NCI-H128 (cell line): ENCODE results near the gene NABP1.
"Not testable (repeated sequence)": the region's sequence is repeated elsewhere in the genome, so short reads cannot be mapped to it uniquely, and the experiment has no call there.

Experiments used
- DNase-seq: peaks from one replicate; lab custom pipeline; 2025; ENCODE audit not compliant: unreplicated experiment; lab: John Stamatoyannopoulos, UW

NABP1 gene

DNA sequence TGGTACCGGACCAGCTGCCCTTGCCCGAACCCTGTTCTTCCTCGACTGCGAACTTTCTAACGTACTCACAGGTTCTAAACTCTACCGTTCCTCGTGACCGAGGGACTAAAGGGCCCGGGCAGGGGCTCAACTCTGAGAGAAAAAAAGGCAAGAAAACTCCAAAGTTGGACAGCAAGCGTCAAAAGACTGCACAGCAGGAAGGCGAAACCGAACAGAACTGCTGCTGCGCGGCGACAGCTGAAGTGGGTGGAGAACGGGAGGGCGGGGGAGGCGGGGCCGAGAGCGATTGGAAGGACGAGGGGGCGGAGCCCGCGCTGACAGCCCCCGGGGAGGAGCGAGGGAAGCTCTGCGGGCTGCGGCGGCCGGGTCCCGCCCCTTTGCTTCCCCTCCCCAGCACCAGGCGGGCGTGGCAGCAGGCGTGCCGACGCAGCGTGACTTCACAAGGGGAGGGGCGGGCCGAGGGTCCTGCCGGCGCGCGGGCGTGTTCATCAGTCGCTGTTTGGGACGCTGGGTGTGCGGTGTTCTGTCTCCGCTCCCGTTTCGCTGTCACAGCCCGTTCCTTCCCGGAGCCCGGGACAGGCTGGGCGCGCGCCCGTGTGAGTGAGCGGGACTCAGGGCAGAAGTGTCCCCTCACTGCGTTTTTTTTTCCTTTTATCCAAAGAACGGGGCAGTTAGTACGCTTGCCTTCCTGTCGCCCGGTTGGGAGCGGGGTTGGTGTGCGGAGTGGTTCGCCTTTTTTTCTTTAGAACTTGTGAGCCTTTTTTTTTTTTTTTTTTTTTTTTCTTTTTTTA, at the start of gene NABP1:
NABP1 (plus strand) TSS at position 491 of the 791 bp plus-strand sequence. CDS start 479 bp downstream, outside the sequence.
- peak; percentile 76 for DNase-seq

DNA sequence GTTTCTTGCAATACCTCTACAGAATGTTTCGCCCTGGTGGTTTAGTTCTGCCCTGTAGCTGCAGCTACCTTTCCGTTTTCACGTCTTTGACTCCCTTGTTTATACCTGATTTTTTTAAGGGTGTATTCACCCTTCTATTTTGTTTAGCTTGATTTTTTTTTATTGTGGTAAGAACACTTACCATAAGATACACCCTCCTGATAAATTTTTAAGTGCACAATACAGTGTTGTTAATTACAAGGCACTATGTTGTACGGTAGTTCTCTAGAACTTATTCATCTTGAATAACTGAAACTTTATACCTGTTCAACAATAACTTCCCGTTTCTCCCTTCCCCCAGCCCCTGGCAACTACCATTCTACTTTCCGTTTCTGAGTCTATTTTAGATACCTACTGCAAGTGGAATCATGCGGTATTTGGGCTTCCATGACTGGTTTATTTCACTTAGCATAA, 48.9 kb upstream of the NABP1 start:
- no peak for DNase-seq

DNA sequence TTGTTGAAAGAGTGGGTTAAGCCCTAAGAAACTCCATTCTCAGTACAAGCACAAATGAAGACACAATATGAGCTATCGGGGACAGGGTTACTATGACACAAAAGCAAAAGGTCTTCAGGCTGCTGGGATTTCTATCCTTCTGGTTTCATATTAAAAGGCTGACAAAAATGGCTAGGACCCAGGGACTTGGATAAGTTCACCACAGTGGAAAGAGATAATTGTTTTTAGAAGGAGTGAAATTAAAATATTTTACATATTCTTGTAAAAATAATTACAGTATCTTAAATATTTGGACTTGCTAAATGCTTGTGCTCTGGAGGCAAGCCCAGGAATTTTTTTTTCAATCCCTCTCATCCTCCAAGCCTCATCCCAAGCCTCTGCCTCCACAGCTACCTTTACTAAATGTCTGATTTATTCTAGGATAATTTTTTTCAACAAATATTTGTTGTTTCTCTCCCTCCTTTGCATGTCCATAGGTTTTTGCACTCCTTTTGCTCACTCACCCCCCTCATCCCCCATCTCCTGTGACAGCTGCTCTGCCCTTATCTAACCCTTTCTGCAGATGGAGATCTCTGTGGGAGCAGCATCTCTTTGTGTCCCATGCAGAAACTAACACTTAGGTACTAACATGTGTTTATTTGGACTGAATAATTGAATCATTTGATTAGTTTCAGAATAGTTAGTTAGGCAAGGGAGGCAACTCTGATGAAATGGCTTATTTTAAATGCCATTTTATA, 47.8 kb upstream of the NABP1 start:
- no peak for DNase-seq

GRCh38 chr2:191631754-191632153, 46.2 kb upstream of the NABP1 start:
- DNase-seq: no peak

DNA sequence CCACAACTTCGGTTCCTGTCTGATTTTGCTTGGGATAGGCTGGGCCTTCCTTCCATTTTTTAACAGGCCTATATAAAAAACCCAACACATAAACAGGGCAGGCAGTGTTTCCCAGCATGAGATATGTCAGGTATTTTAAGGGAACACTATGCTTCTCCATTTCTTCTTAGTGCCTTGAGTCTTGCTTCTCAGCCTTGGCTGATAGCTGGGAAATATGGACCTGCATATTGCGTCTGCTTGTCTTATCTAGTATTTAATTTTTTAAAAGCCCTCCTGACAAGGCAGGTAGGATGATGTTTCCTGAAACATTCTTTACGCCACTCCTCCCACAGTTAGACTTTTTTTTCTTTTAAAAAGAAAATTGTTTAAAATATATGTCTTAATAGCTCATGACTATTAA, 45.5 kb upstream of the NABP1 start:
- no peak for DNase-seq

DNA sequence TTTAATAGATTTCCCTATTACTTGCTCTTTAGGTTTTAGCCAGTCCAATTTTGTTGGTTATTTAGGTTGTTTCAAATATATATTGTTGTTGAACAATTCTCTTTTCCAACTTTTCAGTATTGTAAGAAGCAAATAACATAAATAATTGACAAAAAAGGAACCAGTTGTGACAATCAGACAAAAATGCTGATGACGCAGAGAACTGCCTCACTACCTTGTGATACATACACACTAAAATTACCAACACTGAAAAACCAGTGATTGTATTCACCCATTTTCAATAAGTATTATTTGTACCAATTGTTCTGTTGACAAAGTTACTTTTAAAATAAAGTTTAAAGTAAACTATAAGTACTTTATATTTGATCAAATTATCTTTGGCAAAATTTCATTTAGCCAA, 43.1 kb upstream of the NABP1 start:
- DNase-seq: no peak

DNA sequence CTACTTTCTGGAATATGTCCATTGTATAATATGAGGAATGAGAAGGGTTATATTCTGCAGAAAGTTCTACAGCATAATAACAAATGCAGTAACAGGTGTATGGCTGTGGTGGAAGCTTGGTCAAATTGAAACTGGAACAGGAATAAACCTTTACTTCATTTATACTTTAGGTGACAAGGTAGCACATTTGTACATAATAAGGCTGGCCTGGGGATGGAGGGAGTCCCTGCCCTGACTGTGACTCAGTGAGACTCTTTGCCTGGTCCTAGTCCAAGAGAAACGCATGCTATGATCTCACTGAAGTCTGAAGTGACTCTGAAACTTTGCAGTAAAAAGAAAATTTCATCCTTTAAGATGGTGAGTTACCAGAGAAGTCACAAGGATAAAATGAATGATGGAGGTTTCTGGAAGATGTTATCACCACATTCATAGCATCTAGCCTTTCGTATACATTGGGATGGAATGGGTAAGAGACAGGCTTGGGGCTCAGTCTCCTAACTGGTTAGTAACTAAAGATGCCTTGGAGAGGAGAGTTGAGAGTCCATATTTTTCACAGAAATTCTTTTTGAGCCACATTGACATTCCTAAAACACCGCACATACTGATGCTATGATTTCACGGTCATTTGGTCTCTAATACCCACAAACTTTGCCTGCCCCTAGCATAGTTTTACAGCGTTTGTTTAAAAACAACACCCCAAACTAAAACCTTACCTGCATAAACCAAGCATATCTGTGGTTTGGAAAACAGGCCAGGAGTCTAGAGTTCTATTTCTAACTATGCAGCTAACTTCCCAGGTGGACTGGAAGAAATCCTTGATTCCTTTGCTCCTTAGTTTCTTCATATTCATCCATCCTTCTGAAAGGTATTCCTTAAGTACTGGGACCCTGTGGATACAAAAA, 42.4 kb upstream of the NABP1 start:
- no peak for DNase-seq

DNA sequence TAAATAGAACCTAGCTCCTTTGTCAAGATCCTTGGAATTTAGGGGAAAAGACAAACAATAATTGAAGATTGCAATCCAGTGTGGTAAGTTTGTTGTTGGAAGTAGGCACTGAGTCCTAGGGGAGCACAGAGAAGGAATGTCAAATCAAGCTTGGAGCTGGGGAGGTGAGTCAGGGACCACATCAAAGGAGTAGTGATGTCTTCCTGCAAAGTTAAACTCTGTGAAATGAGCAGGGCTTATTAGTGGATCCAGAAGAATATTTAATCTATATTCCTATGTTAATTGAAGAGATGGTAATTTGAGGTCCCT, 41.7 kb upstream of the NABP1 start:
- DNase-seq: no peak

DNA sequence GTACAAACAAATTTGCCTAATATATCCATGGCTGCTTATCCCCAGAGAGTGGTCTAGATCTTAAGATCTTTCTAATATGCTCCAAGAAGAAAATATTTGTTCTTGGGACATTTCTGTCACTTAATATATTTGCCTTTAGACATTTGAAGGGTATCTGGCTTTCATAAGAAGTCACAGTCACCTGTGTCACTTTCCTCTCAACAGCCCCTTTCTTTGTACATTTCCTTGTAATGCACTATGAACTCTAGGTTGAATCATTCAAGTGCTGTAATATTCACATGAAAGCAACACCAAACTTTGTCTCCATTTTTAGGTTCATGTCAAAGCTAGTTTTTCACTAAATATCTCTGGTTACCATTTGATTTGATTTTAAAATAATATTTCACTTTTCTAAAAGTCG, 41.4 kb upstream of the NABP1 start:
- no peak for DNase-seq

- no peak for DNase-seq
Observed at GRCh38 chr2:191637182-191638078, 40.5 kb upstream of the NABP1 start.

GRCh38 chr2:191638079-191638801, 39.7 kb upstream of the NABP1 start:
- no peak for DNase-seq

- DNase-seq: no peak
Observed at GRCh38 chr2:191638802-191639172, 39.1 kb upstream of the NABP1 start.

DNA sequence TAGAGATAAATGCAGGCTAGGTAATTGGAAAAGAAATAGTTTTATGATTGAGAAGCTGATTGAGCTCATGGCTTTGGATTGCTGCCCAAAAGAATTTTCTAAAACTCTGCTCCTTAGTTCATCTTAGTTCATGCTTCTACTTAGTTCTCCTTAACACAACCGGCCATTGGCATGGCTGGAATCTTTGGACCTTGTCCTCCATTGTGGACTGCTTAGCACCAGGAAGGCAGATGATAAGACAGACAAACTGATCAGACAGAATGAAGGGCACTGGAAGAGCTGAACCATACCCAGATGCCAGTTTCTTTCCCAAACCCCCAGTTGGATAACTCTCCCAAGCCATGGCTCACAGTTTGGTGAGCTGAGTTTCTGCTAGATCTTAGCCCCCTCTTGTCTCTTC, 36.3 kb upstream of the NABP1 start:
- no peak for DNase-seq

DNA sequence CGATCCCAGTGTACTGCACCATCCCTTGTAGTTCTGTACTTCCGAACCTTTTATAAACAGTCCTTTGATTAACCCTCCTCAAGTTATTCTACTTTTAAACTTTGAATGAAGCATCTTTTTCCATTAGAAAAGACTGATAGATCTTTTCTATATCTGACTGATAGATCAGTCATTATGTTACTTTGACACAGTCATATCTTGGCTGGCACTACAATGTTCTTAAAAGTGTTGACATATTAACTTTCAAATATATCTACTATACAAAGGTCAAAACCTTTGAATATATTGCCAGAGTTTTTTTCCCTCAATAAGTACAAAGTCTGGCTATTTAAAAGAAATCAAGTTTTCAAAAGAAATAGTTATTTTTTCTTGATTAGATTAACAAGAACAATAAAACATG, 35.4 kb upstream of the NABP1 start:
- no peak for DNase-seq

- DNase-seq: no peak
Observed at GRCh38 chr2:191643429-191643828, 34.5 kb upstream of the NABP1 start.

GRCh38 chr2:191644613-191645012, 33.3 kb upstream of the NABP1 start:
- not testable (repeated sequence) for DNase-seq

DNA sequence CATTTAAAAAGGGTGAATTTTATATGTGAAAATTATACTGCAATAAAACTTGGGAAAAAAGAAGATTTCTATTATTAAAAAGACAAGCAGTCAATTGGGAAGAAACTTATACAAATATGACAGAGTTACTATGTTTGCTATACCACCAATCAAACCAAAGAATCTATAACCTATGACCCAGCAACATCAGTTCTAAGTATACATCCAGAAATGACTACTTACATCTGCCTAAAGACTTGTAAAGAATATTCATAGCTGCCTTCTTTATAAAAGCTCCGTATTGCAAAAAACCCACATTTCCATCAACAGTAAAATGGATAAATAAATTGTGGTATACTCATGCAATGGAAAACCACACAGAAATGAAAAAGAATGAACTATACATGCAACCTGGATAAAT, 32.9 kb upstream of the NABP1 start:
- DNase-seq: no peak

DNA sequence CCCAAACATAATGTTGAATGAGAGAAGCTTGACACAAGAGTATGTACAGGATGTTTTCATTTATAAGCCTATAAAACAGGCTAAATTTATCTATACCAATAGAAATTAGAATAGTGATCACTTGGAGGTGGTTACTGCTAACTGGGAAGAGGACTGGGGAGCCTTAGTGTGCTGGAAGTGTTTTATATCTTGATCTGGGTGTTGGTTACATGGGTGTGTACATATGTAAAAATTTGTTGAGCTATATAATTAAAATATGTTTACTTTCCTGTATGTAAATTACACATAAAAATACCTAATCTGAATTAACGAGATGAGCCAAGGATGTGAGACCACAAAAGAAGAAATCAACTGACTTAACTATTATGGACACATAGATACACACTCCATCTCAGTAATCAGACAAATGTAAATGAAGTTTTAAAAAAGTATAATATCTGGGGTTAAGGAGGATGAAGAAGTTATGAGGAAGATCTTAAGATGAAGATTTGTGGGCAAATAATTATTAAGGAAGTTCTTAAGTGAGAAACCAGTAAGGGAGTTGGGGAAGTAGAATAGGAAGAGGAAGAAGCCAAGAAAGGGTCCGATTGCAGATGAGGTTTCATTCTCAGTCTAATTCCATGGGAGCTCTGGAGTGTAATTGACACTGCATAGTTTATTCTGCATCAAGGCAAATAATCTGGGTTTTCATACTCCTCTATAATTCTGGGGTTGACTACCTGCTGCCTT, 32.3 kb upstream of the NABP1 start:
- DNase-seq: no peak

DNA sequence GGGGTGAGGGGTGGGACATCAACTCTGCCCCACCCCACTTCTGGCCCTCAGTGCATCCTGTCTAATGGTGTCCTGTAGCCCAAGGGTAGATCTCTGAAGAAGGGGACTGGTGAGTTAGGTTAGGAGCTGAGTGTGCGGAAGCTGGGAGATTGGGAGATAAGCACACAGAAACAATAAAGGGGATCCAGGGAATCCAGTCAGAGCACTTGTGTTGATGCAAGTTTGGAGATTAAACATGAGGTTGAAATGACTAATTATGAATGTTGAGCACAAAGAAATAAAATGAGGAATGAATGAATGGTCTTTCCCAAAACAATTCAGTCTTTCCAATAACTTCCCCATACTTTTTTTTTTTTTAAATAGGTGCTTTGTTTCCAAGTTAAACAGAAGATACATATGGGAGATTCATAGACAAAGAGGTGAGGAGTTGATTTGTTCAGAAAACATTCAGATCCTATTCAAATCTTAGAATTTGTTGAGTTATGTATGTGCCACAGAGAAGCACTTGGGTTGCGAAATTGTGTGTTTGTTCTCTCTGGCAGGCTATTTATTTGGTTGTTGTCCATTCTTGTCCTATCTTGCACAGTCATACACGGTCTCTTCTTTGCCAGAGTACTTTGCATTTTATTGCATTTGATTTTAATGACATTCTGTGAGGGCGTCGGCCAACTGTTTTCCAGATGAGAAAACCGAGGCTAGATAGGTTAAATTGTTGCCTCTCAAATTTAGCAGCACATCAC, 31.6 kb upstream of the NABP1 start:
- no peak for DNase-seq
